GM13977 (cell line): ENCODE results near the gene RSPO1.

Experiments used
- DNase-seq: peaks from one replicate; pipeline ENCODE4 v3.0.0; 2012; ENCODE audit warnings: low spot score
- CTCF ChIP-seq: IDR thresholded peaks from 2 replicates; pipeline ENCODE4 v1.5.1; 2012; ENCODE audit warnings: mild to moderate bottlenecking, control low read depth; ENCODE audit not compliant: insufficient read depth; ENCODE audit errors: extremely low read depth, missing control alignments
- in situ Hi-C: fragments of 300-500 bp; cut with MboI; formaldehyde crosslinking; loops from one replicate; pipeline ENCODE4 v1.12.0; 2022; ENCODE audit warnings: low sequenced_read_pairs, low pct_unique_long_range_greater_than_20kb, mixed read lengths, inconsistent platforms; ENCODE audit not compliant: unreplicated experiment

Gene RSPO1

DNA sequence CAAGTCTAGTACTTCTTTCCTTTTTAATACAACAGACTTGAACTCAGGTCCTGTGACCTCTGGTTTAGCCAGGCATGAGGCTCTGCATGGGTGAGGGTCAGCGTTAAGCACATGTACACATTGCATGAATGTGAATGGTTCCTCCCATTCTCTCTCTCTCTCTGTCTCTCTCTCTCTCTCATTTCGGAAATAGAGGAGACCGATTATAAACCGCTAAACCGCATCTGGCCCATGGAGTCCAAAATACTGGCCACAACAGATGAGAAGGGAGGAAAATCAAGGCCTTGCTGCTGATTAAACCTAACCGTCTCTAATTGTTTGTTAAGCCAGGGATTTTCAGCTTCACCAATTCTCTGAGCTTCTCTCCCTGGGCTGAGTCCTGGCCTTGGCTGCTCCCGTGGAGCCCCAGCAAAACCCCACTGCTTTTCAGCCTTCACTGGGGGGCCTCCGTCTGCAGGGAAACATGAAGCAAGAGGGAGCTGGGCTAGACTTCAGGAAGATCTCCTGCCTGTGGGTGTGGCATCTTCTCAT lies 6.6 kb downstream of the RSPO1 start:
- DNase-seq = no peak

DNA sequence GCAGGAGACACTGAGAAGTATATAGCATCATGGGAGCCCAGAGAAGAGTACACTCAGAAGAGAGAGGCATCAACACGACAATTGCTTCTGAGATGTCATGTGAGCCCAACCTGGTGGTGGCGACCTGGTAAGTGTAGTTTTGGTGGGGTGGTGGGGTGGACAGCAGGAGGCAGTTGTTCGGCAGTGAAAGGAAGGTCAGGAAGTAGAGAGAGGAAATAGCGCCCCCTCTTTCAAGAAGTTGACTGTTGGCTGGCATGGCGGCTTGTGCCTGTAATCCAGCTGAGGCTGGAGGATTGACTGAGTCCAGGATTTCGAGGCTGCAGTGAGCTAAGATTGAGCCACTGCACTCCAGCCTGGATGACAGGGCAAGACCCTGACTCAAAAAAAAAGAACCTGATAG lies 12.6 kb downstream of the RSPO1 start:
- TF ChIP-seq CTCF = no peak

More for the DNA sequence above, 6.6 kb downstream of the RSPO1 start:
- no peak for TF ChIP-seq CTCF
- in situ Hi-C loops = no loop called here

DNA sequence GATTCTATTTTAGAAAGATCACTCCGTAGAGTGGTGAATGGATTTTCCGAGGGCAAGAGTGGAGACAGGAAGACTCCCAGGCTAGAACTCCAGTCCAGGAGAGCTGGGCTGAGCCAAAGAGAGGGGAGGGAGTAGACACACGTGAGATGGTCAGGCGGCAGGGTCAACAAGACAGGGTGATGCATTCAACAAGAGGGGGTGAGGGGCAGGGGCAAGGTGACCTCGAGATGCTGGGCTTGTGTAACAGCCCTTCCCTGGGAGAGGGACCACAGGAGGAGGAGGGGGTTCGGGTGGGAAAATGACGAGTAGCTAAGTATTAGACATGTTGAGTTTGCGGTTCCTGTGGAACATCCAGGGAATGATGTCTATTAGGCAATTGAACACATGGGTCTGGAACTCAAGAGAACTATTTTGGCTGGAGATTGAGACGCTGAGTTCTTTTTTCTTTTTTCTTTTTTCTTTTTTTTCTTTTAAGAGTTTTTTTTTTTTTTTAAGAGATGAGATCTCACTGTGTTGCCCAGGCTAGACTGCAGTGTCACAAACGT lies 13.3 kb downstream of the RSPO1 start:
- no peak for DNase-seq
- in situ Hi-C loops = no loop called here
- no peak for TF ChIP-seq CTCF

More for the DNA sequence above, 12.6 kb downstream of the RSPO1 start:
- in situ Hi-C loops = no loop called here
- DNase-seq = no peak

DNA sequence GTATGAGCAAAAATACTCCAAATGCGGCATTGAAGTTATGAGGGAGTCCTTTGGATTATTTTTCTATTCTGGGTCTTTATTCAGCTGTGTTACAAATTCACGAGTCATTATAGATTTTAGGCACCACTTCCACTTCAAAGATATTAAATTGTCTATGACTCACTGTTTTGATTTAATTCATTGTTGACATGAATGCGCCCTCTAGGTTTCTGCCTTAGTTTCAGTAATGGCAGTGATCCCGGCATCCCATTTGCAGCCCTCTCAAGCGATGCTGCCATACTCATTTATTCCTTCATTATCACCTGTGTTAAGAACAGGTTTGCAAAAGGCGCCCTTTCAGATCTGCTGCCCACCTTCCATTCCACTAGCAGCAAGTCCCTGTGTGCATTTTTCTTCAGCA lies 14.0 kb downstream of the RSPO1 start:
- in situ Hi-C loops = no loop called here
- TF ChIP-seq CTCF = no peak
- no peak for DNase-seq

- DNase-seq = no peak
- TF ChIP-seq CTCF = no peak
- in situ Hi-C loops = no loop called here
These were observed 18.4 kb downstream of the RSPO1 start for GRCh38 chr1:37616330-37616729.

DNA sequence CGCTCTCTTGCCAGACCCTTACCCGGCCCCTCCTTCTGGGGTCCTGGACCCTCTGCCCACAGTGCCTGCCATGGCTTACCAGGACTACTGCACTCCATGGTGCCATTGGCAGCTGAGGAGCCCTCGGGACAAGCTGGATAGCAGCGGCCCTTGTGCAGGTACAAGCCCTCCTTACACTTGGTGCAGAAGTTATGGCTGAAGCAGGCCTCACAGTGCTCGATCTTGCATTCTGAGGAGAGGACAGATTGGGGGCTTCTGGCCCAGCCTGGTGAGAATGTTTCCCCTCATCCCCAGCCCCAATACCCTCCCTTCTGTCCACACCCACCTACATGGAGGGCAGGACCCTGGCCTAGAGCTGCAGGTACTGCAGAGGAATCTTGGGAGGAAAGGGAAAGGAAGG lies 20.6 kb downstream of the RSPO1 start:
- in situ Hi-C loops = no loop called here
- TF ChIP-seq CTCF = no peak
- DNase-seq = no peak
